GM20000 (cell line): ENCODE results near the gene TSKS.

Experiments
- DNase-seq: peaks from one replicate; pipeline ENCODE4 v3.0.0; 2012; ENCODE audit warnings: low spot score
- TF ChIP-seq, protein P1 (sequence below): IDR thresholded peaks from 2 replicates; pipeline ENCODE4 v1.5.1; 2012; ENCODE audit warnings: mild to moderate bottlenecking, control low read depth; ENCODE audit errors: extremely low read depth, missing control alignments

Gene TSKS

GRCh38 chr19:49766007-49766929, 3.2 kb upstream of the TSKS start:
- TF ChIP-seq, protein P1, sequence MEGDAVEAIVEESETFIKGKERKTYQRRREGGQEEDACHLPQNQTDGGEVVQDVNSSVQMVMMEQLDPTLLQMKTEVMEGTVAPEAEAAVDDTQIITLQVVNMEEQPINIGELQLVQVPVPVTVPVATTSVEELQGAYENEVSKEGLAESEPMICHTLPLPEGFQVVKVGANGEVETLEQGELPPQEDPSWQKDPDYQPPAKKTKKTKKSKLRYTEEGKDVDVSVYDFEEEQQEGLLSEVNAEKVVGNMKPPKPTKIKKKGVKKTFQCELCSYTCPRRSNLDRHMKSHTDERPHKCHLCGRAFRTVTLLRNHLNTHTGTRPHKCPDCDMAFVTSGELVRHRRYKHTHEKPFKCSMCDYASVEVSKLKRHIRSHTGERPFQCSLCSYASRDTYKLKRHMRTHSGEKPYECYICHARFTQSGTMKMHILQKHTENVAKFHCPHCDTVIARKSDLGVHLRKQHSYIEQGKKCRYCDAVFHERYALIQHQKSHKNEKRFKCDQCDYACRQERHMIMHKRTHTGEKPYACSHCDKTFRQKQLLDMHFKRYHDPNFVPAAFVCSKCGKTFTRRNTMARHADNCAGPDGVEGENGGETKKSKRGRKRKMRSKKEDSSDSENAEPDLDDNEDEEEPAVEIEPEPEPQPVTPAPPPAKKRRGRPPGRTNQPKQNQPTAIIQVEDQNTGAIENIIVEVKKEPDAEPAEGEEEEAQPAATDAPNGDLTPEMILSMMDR = no peak
- DNase-seq = peak; percentile 99

GRCh38 chr19:49764341-49764740, 1.2 kb upstream of the TSKS start:
- TF ChIP-seq, protein P1 = no peak
- no peak for DNase-seq

- DNase-seq = no peak
- TF ChIP-seq, protein P1 = no peak
These were observed 1.3 kb downstream of the TSKS start for GRCh38 chr19:49761625-49762311.

DNA sequence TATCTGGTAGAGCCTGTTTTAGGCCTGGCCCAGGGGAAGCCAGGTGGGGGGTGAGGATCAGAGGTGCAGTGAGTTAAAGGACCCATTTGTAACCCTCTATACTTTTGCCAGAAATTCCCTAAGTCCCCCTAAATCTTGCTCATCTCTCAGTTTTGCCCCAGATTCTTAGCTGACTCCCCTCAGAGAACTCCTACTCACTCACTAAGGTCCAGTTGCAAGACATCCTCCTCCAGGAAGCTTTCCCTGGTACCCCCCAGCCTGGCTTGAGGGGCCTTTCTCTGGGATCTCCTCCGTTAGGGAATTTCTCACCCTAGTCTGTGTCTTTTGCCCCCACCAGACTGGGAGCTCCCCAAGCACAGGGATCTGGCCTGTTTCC, 1.9 kb downstream of the TSKS start:
- TF ChIP-seq, protein P1 = no peak
- DNase-seq = no peak

GRCh38 chr19:49758292-49758691, 4.8 kb downstream of the TSKS start:
- TF ChIP-seq, protein P1 = no peak
- no peak for DNase-seq

GRCh38 chr19:49755956-49756355, 7.2 kb downstream of the TSKS start:
- TF ChIP-seq, protein P1 = no peak
- DNase-seq = no peak

DNA sequence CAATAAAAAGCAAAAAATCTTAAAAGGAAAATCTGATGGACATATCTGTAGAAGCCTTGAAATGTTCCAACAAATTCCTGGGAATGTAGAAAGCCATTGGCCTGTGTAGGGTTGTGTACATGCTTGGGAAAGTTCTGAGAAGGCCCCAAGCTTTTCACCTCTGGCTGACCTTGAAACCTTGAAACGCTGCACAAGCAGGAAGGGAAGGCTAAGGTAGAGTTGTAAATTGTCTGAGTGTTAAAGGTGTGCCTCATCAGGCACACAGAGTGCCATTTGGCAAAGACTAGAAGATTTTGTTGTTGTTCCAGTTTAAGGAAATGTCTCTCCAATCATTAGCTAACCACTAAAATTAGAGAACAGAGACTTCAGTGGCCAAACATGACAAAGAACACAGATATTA, 10.4 kb downstream of the TSKS start:
- TF ChIP-seq, protein P1 = no peak
- no peak for DNase-seq
